Loucy (cell line): ENCODE results near the gene TBC1D30.

ENCODE experiments used
- H2AFZ ChIP-seq: fragments of 200-600 bp; sonication (generic); 2 replicates; pipeline ENCODE4 v1.6.0; 2016; ENCODE audit warnings: antibody characterized with exemption, mild to moderate bottlenecking, low read length, moderate library complexity
- H3F3A ChIP-seq: fragments of 200-600 bp; 2 replicates; pipeline ENCODE4 v1.6.0; 2016; ENCODE audit warnings: antibody characterized with exemption, low read depth, mild to moderate bottlenecking
- H3K27me3 ChIP-seq: fragments of 200-600 bp; sonication (generic); 2 replicates; pipeline ENCODE4 v1.6.1; 2014; ENCODE audit warnings: low read length, mild to moderate bottlenecking; ENCODE audit not compliant: insufficient read depth, poor library complexity, severe bottlenecking
- H3K36me3 ChIP-seq: fragments of 200-600 bp; sonication (generic); 2 replicates; pipeline ENCODE4 v1.6.1; 2016; ENCODE audit warnings: low read length; ENCODE audit not compliant: insufficient read depth
- H3K4me1 ChIP-seq: fragments of 200-600 bp; sonication (generic); 2 replicates; pipeline ENCODE4 v1.5.1; 2014; ENCODE audit warnings: low read length, mild to moderate bottlenecking; ENCODE audit not compliant: insufficient read depth, poor library complexity, severe bottlenecking
- H3K4me2 ChIP-seq: fragments of 200-600 bp; sonication (generic); 2 replicates; pipeline ENCODE4 v1.6.0; 2014; ENCODE audit warnings: antibody characterized with exemption, low read length, low read depth, mild to moderate bottlenecking; ENCODE audit not compliant: poor library complexity, severe bottlenecking
- H3K4me3 ChIP-seq: fragments of 200-600 bp; sonication (generic); 2 replicates; pipeline ENCODE4 v1.5.1; 2014; ENCODE audit warnings: low read length, mild to moderate bottlenecking, mixed read lengths; ENCODE audit not compliant: poor library complexity, severe bottlenecking
- H3K79me2 ChIP-seq: fragments of 200-600 bp; sonication (generic); 2 replicates; pipeline ENCODE4 v1.6.1; 2014; ENCODE audit warnings: low read length; ENCODE audit not compliant: insufficient read depth
- H3K9ac ChIP-seq: fragments of 200-600 bp; sonication (generic); 2 replicates; pipeline ENCODE4 v1.6.0; 2014; ENCODE audit warnings: mild to moderate bottlenecking, low read depth, low read length, moderate library complexity; ENCODE audit not compliant: poor library complexity, severe bottlenecking
- H3K9me2 ChIP-seq: fragments of 200-600 bp; sonication (generic); replicated peaks from 2 replicates; pipeline ENCODE4 v1.6.1; 2016; ENCODE audit warnings: low read depth, low read length, mixed read lengths
- H3K9me3 ChIP-seq: fragments of 200-600 bp; sonication (generic); 2 replicates; pipeline ENCODE4 v1.6.1; 2014; ENCODE audit warnings: mild to moderate bottlenecking, antibody characterized with exemption, low read length, low read depth; ENCODE audit not compliant: insufficient read depth
- H4K20me1 ChIP-seq: fragments of 200-600 bp; sonication (generic); 2 replicates; pipeline ENCODE4 v1.6.0; 2014; ENCODE audit warnings: antibody characterized with exemption, low read length, mild to moderate bottlenecking; ENCODE audit not compliant: insufficient read depth, poor library complexity, severe bottlenecking
- EZH2phosphoT487 ChIP-seq: fragments of 200-600 bp; IDR thresholded peaks from 2 replicates; pipeline ENCODE4 v1.6.1; 2018; ENCODE audit warnings: antibody characterized with exemption, mild to moderate bottlenecking, moderate library complexity, borderline replicate concordance
- TF ChIP-seq, protein P1 (sequence below): fragments of 200-600 bp; sonication (generic); conservative IDR thresholded peaks from 2 replicates; pipeline ENCODE4 v1.5.1; 2014; ENCODE audit warnings: mild to moderate bottlenecking, antibody characterized with exemption, low read length

TBC1D30 gene

DNA sequence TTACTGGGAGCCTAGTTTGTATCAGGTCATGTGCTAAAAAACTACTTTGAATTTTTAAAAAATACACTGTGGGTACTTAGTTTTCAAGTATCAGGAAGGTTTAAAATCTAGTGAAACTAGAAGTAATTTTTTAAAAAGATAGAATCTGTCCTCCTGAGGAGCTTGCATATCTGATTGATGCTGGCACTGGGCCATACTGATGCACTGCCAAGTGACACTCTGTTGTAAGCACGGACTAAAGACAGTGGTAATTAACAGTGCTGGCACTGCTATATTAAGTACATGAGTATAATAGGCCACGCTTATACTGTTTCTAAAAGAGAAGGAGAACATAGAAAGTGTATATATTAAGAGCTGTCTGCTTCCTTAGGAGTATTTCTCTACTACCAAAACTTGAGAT lies 10.0 kb upstream of the TBC1D30 start:
- no peak overlapping the region for H3K4me2 ChIP-seq
- no peaks in the 10 kb centered on the region for H3F3A ChIP-seq
- no peaks in the 10 kb centered on the region for H4K20me1 ChIP-seq
- no peaks in the 10 kb centered on the region for H3K79me2 ChIP-seq
- H3K27me3 ChIP-seq, result no peaks in the 10 kb centered on the region
- no peaks in the 10 kb centered on the region for H3K4me1 ChIP-seq
- TF ChIP-seq EZH2phosphoT487, result no peak
- TF ChIP-seq, protein P1, sequence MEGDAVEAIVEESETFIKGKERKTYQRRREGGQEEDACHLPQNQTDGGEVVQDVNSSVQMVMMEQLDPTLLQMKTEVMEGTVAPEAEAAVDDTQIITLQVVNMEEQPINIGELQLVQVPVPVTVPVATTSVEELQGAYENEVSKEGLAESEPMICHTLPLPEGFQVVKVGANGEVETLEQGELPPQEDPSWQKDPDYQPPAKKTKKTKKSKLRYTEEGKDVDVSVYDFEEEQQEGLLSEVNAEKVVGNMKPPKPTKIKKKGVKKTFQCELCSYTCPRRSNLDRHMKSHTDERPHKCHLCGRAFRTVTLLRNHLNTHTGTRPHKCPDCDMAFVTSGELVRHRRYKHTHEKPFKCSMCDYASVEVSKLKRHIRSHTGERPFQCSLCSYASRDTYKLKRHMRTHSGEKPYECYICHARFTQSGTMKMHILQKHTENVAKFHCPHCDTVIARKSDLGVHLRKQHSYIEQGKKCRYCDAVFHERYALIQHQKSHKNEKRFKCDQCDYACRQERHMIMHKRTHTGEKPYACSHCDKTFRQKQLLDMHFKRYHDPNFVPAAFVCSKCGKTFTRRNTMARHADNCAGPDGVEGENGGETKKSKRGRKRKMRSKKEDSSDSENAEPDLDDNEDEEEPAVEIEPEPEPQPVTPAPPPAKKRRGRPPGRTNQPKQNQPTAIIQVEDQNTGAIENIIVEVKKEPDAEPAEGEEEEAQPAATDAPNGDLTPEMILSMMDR, result no peak
- H3K9me2 ChIP-seq, result no peaks in the 10 kb centered on the region
- H3K4me3 ChIP-seq, result no peak overlapping the region
- H3K36me3 ChIP-seq, result no peaks in the 10 kb centered on the region
- H3K9ac ChIP-seq, result no peak overlapping the region
- no peaks in the 10 kb centered on the region for H3K9me3 ChIP-seq
- no peak overlapping the region for H2AFZ ChIP-seq

DNA sequence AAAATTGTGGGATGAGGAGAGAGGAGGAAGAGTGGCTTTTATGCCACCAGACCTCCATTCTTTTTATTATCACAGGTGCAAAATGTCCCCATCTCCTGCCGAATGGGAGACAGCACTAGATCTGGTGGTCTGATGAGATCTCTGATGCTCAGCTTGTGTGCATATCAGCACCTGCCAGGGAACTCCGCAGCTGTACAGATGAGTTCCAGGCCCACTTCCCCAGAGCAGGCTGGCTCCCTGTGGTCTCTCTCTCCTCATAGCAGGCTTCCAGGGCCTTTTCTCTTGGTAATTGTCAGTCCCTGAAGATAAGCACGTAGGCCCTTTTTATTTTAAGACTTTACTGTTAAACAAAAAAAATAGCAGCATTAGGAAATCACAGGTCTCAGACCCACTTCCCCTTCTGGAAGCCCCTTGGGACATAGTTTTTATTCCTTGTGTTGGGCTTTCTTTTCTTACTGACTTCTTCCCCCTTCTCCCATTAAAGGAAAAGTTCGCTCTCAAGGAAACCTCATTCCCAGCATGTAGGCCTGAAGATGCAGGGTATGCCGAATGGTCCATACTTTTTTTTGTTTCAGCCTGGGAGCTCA lies 4.5 kb upstream of the TBC1D30 start:
- no peak overlapping the region for H3K9ac ChIP-seq
- no peaks in the 10 kb centered on the region for H3K79me2 ChIP-seq

DNA sequence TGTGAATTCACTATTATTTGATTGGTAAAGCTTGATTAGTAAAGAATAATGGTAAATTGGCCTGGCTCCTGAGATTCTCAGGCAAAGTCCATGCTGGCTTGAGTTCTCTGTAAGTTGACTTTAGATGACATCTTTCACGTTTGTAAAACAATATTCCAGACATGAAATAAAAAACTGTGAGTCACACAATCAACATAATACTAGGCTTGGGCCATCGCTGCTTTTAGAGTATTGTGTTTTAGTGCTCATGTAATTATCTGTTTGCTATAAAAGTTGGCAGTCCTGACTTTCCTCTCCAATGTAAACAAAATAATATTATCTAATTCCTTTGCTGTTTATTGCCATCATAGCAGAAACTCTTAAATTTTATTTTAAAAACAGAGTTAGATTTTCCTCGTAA lies 3.9 kb upstream of the TBC1D30 start:
- Histone ChIP-seq H3K27me3 (no peaks in the 10 kb centered on the region), H3K4me1 (no peaks in the 10 kb centered on the region), H3K9ac (no peak overlapping the region), H2AFZ (no peak overlapping the region), H3K9me3 (no peaks in the 10 kb centered on the region), H3K4me3 (no peak overlapping the region), H3K79me2 (no peaks in the 10 kb centered on the region), H4K20me1 (no peaks in the 10 kb centered on the region), H3F3A (no peaks in the 10 kb centered on the region), H3K9me2 (no peaks in the 10 kb centered on the region), H3K4me2 (no peak overlapping the region), H3K36me3 (no peaks in the 10 kb centered on the region)
- TF ChIP-seq EZH2phosphoT487, result no peak
- TF ChIP-seq, protein P1, result no peak

More for the DNA sequence above, 4.5 kb upstream of the TBC1D30 start:
- Histone ChIP-seq H3K36me3 (no peaks in the 10 kb centered on the region), H3F3A (no peaks in the 10 kb centered on the region), H3K4me3 (no peak overlapping the region), H3K9me3 (no peaks in the 10 kb centered on the region), H2AFZ (no peak overlapping the region), H4K20me1 (no peaks in the 10 kb centered on the region), H3K4me1 (no peaks in the 10 kb centered on the region), H3K27me3 (no peaks in the 10 kb centered on the region), H3K4me2 (no peak overlapping the region), H3K9me2 (no peaks in the 10 kb centered on the region)
- TF ChIP-seq EZH2phosphoT487, result no peak
- TF ChIP-seq, protein P1, result no peak
